Hippocampal formation (tissue), 2 donors: ENCODE data around the gene ARMC10.
A peak's percentile ranks its signal among the peaks of the same experiment; 100 is the strongest.
"Not testable (repeated sequence)": the region's sequence is repeated elsewhere in the genome, so short reads cannot be mapped to it uniquely, and the experiment has no call there.

Experiments
- DNase-seq, 2 donors: peaks; one replicate each; lab custom pipeline; 2025; lab: John Stamatoyannopoulos, UW

The ARMC10 gene

DNA sequence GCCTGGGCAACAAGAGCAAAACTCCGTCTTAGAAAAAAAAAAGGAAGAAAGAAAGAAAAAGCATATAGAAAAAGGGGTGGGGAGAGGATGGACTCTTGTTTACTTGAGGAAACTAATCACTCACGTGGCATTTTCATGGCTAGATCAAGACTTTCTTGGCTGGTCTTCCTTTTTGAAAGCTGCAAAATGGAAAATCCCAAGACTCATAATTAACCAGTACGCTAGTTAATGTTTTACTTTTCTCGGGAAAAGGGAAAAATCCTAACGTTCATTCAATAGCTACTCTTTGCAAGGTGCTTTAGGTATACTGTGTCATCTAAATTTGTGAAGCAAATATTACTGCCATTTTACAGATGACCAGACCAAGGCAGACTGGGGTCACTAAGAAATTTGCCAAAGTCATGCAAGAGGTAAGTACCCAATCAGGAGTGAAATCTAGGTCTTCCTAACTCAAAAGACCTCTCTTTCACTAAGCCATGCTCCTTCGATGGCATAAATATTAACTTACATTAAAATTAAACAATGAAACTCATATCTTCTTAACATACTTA, 49.6 kb downstream of the ARMC10 start:
- no peak for DNase-seq

DNA sequence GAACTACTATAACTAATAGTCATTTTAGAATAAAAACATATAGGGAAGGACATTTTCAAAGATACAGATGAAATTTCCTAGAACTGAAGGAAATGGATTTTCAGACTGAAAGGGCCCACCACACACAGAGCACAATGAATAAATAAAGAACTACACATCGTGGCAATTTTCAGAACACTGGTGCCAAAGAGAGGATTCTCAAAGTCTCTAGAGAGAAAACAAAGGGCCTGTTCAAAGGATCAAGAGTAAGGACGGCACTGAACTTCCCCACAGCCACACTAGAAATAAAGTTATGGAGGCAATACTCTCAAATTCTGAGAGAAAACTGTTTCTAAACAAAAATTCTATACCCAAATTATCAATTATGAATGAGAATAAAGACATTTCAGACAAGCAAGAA, 52.1 kb downstream of the ARMC10 start:
- peak in 1 of 2 donors; percentile 84 for DNase-seq

GRCh38 chr7:103129702-103130549, 55.0 kb downstream of the ARMC10 start:
- DNase-seq, result no peak

DNA sequence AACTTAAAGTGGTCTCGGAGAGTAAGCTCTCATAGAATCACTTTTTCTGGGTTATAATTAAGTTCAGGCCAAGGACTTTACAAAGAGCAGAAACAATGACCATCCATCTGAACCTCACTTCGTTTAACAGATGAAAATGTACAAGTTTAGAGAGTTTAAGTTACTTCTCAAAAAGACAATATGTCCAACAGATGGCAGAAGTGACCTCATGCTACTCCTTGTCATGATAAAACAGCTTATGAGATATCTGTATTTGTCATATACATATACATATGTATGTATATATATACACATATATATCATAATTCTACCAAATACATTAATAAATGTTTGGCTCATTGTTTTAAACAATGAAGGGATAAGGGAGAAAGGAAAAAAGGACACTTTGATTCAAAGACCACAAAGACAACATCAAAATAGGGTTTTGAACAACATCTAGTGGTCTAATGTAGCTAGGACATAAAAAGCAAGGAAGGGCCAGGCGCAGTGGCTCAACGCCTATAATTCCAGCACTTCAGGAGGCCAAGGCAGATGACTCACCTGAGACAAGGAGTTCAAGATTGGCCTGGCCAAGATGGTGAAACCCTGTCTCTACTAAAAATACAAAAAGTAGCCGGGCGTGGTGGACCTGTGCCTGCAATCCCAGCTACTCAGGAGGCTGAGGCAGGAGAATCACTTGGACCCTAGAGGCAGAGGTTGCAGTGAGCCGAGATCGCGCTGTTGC, 56.1 kb downstream of the ARMC10 start:
- DNase-seq, result no peak

DNA sequence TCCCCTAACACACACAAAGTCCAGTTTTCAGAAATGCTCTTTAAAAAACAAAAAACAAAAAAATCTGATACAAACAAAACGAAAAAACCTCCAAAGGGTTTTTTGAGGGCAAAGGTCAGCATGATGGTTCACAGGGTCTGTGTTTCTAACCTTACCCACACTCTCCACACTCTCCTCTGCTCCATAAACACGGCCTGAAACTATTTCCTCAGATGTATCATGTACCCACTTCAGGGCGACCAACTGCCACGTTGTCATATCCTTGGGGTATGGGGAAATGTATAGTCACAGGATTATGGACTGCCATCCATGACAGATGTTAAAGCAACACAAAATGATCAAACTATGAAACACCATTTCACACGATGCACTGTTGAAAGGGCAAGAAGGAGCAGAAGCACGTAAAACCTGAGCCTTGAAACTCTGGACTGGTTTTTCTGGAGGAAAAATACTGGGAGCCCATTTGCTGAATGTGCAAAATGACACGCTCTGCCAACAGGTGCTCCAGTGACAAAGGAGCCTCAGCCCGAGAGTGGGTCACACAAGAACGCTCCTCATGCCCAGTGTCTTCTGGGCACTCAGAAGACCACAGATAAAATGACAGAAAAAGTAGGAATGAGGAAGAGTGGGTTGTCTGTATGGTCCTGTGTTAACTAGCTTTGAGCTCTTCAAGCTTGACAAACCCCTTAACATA, 58.2 kb downstream of the ARMC10 start:
- no peak for DNase-seq

- no peak for DNase-seq
Measured at GRCh38 chr7:103134836-103135554, 60.1 kb downstream of the ARMC10 start.

GRCh38 chr7:103140061-103140460, 65.1 kb downstream of the ARMC10 start:
- DNase-seq, result no peak

DNA sequence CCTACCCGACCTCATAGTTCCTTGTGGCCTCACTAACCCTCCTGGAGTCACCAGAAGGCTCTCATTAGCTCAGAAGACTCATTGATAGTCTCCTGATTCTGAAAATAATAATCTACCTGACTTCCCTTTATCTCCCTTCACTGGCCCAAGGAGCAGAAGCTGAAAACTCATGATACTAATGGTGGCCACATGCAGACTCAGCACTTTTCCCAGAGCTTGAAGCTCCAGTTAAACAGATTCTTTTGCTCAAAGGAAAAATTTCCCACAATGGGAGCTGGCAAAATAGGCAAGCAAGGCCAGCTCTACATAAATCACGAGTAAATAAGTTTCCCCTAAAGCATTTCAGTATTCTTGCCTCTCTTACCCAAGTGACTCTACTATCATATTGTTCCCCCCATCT, 65.7 kb downstream of the ARMC10 start:
- no peak for DNase-seq

DNA sequence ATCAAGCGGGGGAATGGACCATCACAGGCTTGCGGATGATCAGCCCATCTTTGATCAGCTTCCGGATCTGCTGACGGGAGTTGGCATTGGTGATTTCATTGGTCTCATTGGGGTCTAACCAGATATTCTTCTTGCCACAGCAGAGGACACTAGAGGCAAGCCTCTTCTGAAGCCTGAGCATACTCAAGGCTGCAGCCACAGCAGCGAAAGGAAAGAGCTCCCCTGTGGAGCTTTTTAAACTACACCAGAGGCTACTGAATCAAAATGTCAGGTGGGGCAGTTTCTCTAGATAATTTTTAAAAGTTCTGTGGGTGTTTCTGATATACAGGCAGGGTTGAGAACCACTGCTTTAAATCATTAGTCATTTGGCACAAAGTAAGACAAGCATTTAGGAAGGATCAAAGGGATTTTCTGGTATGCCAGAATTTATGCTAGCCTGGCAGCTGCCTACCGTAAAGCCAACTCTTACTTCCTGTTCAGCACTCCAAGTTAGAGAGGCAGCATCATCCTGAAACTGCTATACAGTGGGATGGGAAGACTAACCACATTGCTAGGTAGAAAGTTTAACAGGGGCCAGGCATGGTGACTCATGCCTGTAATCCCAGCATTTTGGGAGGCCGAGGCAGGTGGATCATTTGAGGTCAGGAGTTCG, 66.9 kb downstream of the ARMC10 start:
- no peak for DNase-seq

DNA sequence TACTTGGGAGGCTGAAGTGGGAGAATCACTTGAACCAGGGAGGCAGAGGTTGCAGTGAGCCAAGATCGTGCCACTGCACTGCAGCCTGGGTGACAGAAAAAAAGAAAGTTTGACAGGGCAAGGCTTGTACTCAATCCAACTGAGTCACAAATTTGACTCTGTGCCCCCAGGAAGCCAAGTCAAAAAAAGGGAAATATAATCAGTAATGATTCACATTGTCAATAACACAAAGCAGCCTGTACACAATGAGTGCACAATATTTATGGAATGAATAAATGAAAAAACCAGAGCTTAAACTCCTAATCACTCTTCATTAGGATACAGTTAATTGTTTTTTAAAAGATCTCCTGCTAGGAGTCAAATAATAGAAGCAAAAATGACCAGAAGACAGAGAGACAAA, 67.6 kb downstream of the ARMC10 start:
- no peak for DNase-seq

DNA sequence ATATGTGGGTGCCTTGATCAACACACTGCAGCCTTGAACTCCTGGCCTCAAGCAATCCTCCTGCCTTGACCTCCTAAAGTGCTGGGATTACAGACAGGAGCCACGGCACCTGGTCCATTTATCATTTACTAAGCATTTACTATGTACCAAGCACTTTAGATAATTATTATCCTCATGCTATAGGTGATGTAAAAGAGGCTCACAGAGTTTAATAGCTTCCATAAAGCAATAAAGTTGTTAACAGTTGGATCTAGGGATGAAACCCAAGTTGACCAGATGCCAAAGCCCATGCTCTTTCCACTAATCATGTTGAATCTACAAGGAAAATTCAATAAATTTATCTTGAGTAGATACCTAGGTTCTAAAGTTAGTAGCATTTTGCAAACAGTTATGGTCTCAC, 68.9 kb downstream of the ARMC10 start:
- DNase-seq, result no peak

- not testable (repeated sequence) for DNase-seq
Measured at GRCh38 chr7:103144754-103145153, 69.8 kb downstream of the ARMC10 start.

DNA sequence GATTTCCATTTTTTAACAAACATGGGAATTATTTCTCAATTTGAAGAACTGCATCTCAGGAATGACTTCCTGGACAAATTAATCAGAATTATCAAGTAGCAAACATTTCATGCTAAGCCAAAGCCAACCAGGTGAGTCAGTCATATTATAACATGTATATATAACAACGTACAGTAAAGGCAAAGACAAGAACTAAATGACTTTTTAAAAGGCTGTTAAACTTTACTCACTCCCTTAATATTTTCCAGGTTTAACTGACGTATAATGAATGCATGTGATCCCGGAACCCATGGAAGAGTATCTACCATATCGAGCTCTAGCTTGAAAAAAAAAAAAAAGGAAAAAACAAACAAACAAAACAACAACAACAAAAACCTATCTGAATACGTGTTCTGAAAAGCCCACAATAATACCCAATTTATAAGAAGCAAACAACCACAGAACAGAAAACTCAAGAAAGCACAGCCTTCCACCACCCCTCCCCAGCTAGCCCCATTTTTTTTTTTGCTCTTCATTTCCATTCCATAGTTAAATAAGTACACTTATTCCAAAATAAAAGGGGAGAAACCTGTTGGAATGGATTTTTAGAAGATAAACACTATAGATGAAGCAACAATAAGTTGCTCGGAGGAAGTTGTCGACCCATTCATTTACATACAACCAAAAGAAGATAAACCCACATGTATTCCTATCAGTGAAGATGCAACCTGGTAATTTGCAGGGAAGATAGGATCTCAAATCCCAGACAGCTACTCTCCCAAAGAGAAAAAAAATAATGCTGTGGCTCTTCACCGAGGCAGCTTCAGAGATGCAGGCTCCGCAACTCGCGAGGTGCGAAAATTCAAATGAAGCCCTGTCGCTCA, 73.4 kb downstream of the ARMC10 start:
- DNase-seq, result no peak
